Stimulated activated CD8-positive, alpha-beta memory T cell treated with anti-CD3 and anti-CD28 coated beads, Interleukin-7, amount 100 ng/mL, for 24 hours (primary cell): Measurements from ENCODE around the gene KERA.

Source experiments
- DNase-seq: peaks from one replicate; pipeline ENCODE4 v3.0.0-alpha.2; 2020; ENCODE audit warnings: low read depth

Gene KERA

DNA sequence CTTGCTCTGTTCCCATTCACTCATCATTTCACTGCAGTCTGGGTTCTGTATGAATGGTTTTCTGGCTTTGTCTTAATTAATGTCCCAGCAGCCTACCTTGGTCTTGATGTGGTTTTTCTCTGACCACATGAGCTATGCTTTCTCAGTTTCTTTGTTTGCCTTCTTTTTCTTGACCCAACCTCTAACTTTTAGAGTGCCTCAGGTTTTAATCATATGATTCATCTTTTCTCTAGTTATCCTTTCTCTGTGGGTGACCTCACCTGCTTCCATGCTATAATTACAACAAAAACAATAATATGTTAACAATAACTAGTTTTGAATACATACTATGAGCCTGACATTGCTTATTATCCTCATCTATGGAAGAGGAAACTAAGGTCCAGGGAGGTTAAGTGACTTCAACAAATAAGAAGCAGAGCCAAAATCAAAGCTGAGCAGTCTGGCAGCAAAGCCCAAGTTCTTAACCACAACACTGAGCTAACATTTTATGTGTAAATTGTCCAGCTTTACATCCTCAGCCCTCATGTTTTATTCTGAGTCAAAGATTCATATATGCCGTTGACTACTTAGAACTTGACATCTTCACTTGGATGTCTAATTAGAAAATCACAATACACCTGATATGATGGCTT is 48.4 kb downstream of the KERA start:
- no peak for DNase-seq

DNA sequence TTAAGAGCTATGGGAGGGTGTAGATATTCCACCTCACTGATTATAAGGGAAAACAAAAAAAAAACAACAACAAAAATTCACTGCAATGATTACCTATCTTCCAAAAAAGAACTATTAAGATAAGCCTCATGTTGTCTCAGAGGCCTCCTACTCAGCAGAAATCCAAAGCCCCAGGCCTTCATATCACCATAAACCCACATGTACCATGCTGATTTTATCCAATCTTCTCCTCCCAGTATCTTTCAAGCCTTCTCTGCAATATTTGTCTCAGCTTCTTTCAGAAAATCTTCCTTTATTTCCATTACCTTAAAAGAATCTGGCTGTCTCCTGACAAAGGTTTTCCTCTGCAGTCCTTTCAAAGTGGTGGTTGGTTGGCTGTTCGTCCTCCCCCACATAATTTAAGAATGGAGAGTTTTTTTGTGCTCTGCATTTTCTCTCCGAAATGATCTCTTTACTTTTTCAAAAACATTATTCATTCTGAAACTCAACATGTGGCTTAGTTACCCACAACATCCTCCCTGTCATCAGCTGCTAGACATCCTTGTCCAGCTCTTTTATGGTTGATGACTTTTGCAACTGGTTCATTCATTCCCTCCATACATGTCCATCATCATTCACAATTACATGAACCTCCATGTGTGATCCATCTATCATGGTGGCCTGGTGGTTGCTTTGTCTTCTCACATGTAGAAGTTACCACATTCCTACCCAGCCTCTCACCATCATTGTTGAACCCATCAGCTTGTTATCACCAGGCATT is 50.1 kb downstream of the KERA start:
- no peak for DNase-seq

DNA sequence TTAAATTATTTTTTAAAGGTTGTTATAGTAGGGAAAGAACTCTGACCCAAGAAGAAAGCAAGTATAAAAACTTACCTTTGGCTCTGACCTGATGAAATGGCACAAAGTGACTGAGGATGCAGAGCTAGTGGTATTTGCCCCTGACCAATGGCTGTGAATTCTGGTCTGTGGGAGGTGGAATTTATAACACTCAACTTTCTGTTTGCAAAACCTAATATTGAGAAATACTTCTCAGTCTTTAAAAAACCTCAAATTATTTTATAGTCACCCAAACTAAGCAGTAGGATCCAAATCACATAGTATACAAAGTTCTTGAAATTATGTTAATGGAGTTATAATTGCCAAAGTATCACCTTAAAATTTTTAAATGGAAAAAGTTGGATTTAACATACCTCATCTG is 53.0 kb downstream of the KERA start, which contains the start of gene EPYC:
Gene EPYC (minus strand): TSS at position 101 of the 400 bp plus-strand sequence. CDS start 2,407 bp downstream, outside the sequence.
- DNase-seq = no peak

DNA sequence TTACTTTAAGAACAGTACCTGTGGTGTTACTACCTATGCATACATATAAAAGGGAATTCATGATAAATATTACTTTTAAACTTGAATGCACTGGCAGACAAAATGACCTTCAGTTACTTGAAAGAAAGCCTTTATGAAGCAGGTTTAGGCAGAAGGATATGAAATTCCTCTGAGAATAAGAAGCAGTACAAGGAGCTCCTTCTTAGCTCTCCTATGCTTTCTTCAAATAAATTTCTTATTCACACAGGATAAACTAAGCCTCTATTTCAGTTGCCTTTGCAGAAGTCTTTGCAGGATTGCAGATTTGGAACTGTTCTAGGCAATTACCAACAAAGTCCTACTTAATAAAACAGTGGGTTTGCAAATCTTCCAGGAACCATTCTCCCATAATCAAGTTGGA is 54.1 kb downstream of the KERA start:
- DNase-seq = no peak

DNA sequence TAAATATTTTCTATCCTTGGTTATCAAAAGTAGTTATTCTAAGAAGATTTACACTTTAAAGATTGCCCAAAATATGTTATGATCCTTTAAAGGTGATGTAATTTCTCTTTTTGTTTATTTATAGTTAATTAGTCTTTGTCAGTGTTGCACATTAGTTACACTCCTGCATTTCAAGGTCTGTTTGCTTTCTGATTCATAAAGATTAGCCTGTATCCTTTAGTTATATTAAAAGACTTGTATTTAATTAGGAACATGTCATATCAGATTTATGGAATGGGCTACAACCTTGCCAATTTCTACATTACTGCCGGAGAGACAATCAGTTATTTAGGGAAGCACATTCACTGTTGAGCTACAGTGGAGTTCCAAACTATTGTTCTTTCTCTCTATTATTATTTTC is 56.5 kb downstream of the KERA start:
- DNase-seq = no peak
